ENCODE data around the gene MYH11. TPM values are rescaled to one million over a fixed set of nuclear protein-coding genes. Genes with fewer than 3 reads are reported as not detected.

MYH11 gene
- total and polyA plus RNA-seq, 2 experiments from 2014 or later, result 2.0 to 12.2 TPM

- Histone ChIP-seq H3K4me1 (ENCODE audit: low read depth) (no peaks in the 10 kb centered on the region), H3K27me3 (no peaks in the 10 kb centered on the region), H3K4me3 (no peak overlapping the region), H3K9me3 (ENCODE audit: low read depth) (no peaks in the 10 kb centered on the region), H3K36me3 (no peaks in the 10 kb centered on the region), H3K27ac (no peak overlapping the region)
- TF ChIP-seq CTCF (IDR thresholded peaks at IDR 0.05; ENCODE audit: low read depth, low read length), result no peak
- DNase-seq (ENCODE audit: low read depth in 1 of 2, low spot score in 1 of 2), result no peak
Measured at GRCh38 chr16:15714393-15715172, 142.2 kb downstream of the MYH11 start.

GRCh38 chr16:15708997-15709396, 147.8 kb downstream of the MYH11 start:
- H3K27ac ChIP-seq, result no peak overlapping the region
- H3K4me3 ChIP-seq, result no peak overlapping the region
- no peaks in the 10 kb centered on the region for H3K36me3 ChIP-seq
- H3K4me1 ChIP-seq (ENCODE audit: low read depth), result no peaks in the 10 kb centered on the region
- H3K27me3 ChIP-seq, result no peaks in the 10 kb centered on the region
- no peaks in the 10 kb centered on the region for H3K9me3 ChIP-seq (ENCODE audit: low read depth)
- no peak for DNase-seq (ENCODE audit: low read depth in 1 of 2, low spot score in 1 of 2)
- TF ChIP-seq CTCF (IDR thresholded peaks at IDR 0.05; ENCODE audit: low read depth, low read length), result no peak

GRCh38 chr16:15708096-15708495, 148.7 kb downstream of the MYH11 start:
- TF ChIP-seq CTCF (IDR thresholded peaks at IDR 0.05; ENCODE audit: low read depth, low read length), result no peak
- H3K36me3 ChIP-seq, result no peaks in the 10 kb centered on the region
- no peak overlapping the region for H3K4me3 ChIP-seq
- peak in 1 of 2 donors; percentile 78 for DNase-seq (ENCODE audit: low read depth in 1 of 2, low spot score in 1 of 2)
- H3K27ac ChIP-seq, result no peak overlapping the region
- H3K4me1 ChIP-seq (ENCODE audit: low read depth), result no peaks in the 10 kb centered on the region
- H3K9me3 ChIP-seq (ENCODE audit: low read depth), result no peaks in the 10 kb centered on the region
- no peaks in the 10 kb centered on the region for H3K27me3 ChIP-seq

- Histone ChIP-seq H3K27ac (no peak overlapping the region), H3K36me3 (no peaks in the 10 kb centered on the region)
Measured at GRCh38 chr16:15707332-15707731, 149.5 kb downstream of the MYH11 start.

GRCh38 chr16:15705064-15705565, 151.7 kb downstream of the MYH11 start:
- H3K4me3 ChIP-seq, result no peak overlapping the region
- no peak for DNase-seq (ENCODE audit: low read depth in 1 of 2, low spot score in 1 of 2)
- TF ChIP-seq CTCF (IDR thresholded peaks at IDR 0.05; ENCODE audit: low read depth, low read length), result no peak
- H3K36me3 ChIP-seq, result no peaks in the 10 kb centered on the region
- H3K9me3 ChIP-seq (ENCODE audit: low read depth), result no peaks in the 10 kb centered on the region
- H3K27me3 ChIP-seq, result no peaks in the 10 kb centered on the region
- H3K27ac ChIP-seq, result no peak overlapping the region
- H3K4me1 ChIP-seq (ENCODE audit: low read depth), result no peaks in the 10 kb centered on the region

More at GRCh38 chr16:15707332-15707731, 149.5 kb downstream of the MYH11 start:
- Histone ChIP-seq H3K4me3 (no peak overlapping the region), H3K9me3 (ENCODE audit: low read depth) (no peaks in the 10 kb centered on the region), H3K27me3 (no peaks in the 10 kb centered on the region), H3K4me1 (ENCODE audit: low read depth) (no peaks in the 10 kb centered on the region)
- no peak for DNase-seq (ENCODE audit: low read depth in 1 of 2, low spot score in 1 of 2)
- no peak for TF ChIP-seq CTCF (IDR thresholded peaks at IDR 0.05; ENCODE audit: low read depth, low read length)

Measured in cardiac muscle cell (in vitro differentiated cells and primary cell).